Trophoblast cell (in vitro differentiated cells and primary cell): ENCODE measurements around the gene ZKSCAN3. TPM values are rescaled to one million over a fixed set of nuclear protein-coding genes. Genes with fewer than 3 reads are reported as not detected.
A peak's percentile ranks its signal among the peaks of the same experiment; 100 is the strongest.
"Not testable (repeated sequence)": the region's sequence is repeated elsewhere in the genome, so short reads cannot be mapped to it uniquely, and the experiment has no call there.

Source experiments
- DNase-seq, 2 donors: peaks; one replicate each; pipeline ENCODE4 v3.0.0-alpha.2; 2016
- H2AFZ ChIP-seq: 2 replicates; pipeline ENCODE4 v1.6.1; 2013; ENCODE audit warnings: low read length, moderate library complexity, mild to moderate bottlenecking; ENCODE audit not compliant: insufficient read depth, poor library complexity
- H2AK5ac ChIP-seq: 2 replicates; pipeline ENCODE4 v1.6.1; 2013; ENCODE audit warnings: mild to moderate bottlenecking, low read length
- H2BK120ac ChIP-seq: 2 replicates; pipeline ENCODE4 v1.6.1; 2013; ENCODE audit warnings: low read length, mild to moderate bottlenecking, moderate library complexity; ENCODE audit not compliant: insufficient read depth, poor library complexity
- H2BK12ac ChIP-seq: 2 replicates; pipeline ENCODE4 v1.6.1; 2013; ENCODE audit warnings: mild to moderate bottlenecking, low read length, moderate library complexity
- H2BK5ac ChIP-seq: 2 replicates; pipeline ENCODE4 v1.6.1; 2013; ENCODE audit warnings: low read length, low read depth, moderate library complexity, mild to moderate bottlenecking; ENCODE audit not compliant: poor library complexity
- H3K14ac ChIP-seq: 2 replicates; pipeline ENCODE4 v1.6.1; 2013; ENCODE audit warnings: mild to moderate bottlenecking, low read length
- H3K18ac ChIP-seq: 2 replicates; pipeline ENCODE4 v1.6.1; 2013; ENCODE audit warnings: mild to moderate bottlenecking, low read length
- H3K23ac ChIP-seq: 2 replicates; pipeline ENCODE4 v1.6.1; 2013; ENCODE audit warnings: low read length
- H3K27ac ChIP-seq: 2 replicates; pipeline ENCODE4 v1.5.1; 2013; ENCODE audit warnings: low read depth, mild to moderate bottlenecking, inconsistent platforms, low read length, moderate library complexity
- H3K27me3 ChIP-seq: 2 replicates; pipeline ENCODE4 v1.6.1; 2013; ENCODE audit warnings: inconsistent platforms, mild to moderate bottlenecking, low read length, moderate library complexity; ENCODE audit not compliant: insufficient read depth
- H3K36me3 ChIP-seq, 2 experiments: 1 replicate in 1 of 2; 2 replicates in 1 of 2; pipeline ENCODE4 v1.6.1; 2013; ENCODE audit warnings: low read length in 2 of 2, mild to moderate bottlenecking in 2 of 2, moderate library complexity in 1 of 2; ENCODE audit not compliant: insufficient read depth in 2 of 2, control insufficient read depth in 1 of 2
- H3K4ac ChIP-seq: 2 replicates; pipeline ENCODE4 v1.6.1; 2013; ENCODE audit warnings: low read depth, mild to moderate bottlenecking, low read length, moderate library complexity
- H3K4me1 ChIP-seq, 2 experiments: 1 replicate in 1 of 2; 2 replicates in 1 of 2; pipeline ENCODE4 v1.6.1; 2013; ENCODE audit warnings: low read length in 2 of 2, mild to moderate bottlenecking in 2 of 2, moderate library complexity in 1 of 2; ENCODE audit not compliant: insufficient read depth in 2 of 2, control insufficient read depth in 1 of 2
- H3K4me2 ChIP-seq: 2 replicates; pipeline ENCODE4 v1.6.1; 2013; ENCODE audit warnings: inconsistent platforms, mild to moderate bottlenecking, low read length, moderate library complexity
- H3K4me3 ChIP-seq: 2 replicates; pipeline ENCODE4 v1.5.1; 2013; ENCODE audit warnings: mild to moderate bottlenecking, low read depth, low read length, inconsistent platforms
- H3K79me1 ChIP-seq: one replicate; pipeline ENCODE4 v1.6.1; 2013; ENCODE audit warnings: low read length
- H3K79me2 ChIP-seq: 2 replicates; pipeline ENCODE4 v1.6.1; 2013; ENCODE audit warnings: low read length, mild to moderate bottlenecking; ENCODE audit not compliant: control insufficient read depth, insufficient read depth, poor library complexity
- H3K9ac ChIP-seq: 2 replicates; pipeline ENCODE4 v1.6.1; 2013; ENCODE audit warnings: mild to moderate bottlenecking, low read length
- H3K9me3 ChIP-seq: 2 replicates; pipeline ENCODE4 v1.6.1; 2013; ENCODE audit warnings: low read depth, mild to moderate bottlenecking, control low read depth, inconsistent platforms, low read length; ENCODE audit not compliant: insufficient read depth
- H4K12ac ChIP-seq: 2 replicates; pipeline ENCODE4 v1.6.1; 2013; ENCODE audit warnings: low read depth, mild to moderate bottlenecking, low read length, moderate library complexity
- H4K8ac ChIP-seq: 2 replicates; pipeline ENCODE4 v1.6.1; 2013; ENCODE audit warnings: low read depth, mild to moderate bottlenecking, low read length, moderate library complexity
- H4K91ac ChIP-seq: one replicate; pipeline ENCODE4 v1.6.1; 2013; ENCODE audit warnings: low read depth, mild to moderate bottlenecking, low read length, moderate library complexity
- WGBS: extraction: QIAGEN DNeasy Blood & Tissue Kit; methylation state at CpG from one replicate; pipeline ENCODE4 v1.1.7; 2013; ENCODE audit warnings: missing lambda C conversion rate; ENCODE audit not compliant: insufficient read length, insufficient coverage; ENCODE audit errors: extremely low coverage; 5-methylcytosine and 5-hydroxymethylcytosine counted together
- polyA plus RNA-seq: library from polyadenylated mRNA; stranded (reverse); fragments of 200-250 nt; gene quantifications from 2 replicates; pipeline ENCODE4 v1.2.3, GENCODE V29; 2013

Gene ZKSCAN3
- 3.1 and 3.3 TPM in 2 replicates for polyA plus RNA-seq

DNA sequence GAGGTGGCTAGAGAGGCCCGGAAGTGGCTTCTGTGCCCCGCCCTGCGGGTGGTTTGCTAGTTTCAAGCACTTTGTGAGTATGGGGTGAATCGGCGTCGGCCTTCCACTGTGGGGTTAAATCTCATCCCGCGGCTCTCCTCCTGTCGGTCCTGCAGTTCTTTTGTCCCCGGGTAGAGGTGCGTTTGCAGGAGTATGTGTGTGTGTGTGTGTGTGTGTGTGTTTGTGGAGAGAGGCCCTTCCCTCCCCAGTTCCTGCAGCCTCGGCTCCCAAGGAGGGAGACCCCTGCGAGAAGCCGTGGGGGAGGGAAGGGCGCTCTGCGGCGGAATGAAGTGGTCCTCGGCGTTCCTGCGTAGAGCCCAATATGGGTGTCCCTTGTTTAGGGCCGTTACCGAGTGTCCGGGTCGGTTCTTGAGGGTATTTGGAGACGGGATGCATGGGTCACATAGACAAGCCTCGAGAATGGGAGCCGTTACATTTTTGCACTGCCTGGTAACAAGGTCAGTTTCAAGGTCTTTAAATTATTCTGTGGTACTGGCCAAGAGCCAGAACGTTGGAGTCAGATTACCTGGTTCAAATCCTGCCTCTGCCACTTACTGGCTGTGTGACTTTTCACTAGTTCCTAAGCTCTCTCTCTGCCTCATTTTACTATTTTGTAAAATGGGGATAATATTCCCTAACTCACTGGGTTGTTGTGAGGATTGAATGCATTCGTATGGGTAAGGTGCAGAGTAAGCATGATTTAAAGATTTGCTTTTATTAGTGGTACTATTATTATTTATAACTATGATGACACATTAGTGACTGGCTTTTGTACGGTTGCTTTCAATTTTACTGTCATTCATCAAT lies at the start of gene ZKSCAN3:
TSS of gene ZKSCAN3 (plus strand) at position 56 of the 846 bp plus-strand sequence. CDS start 9,640 bp downstream, outside the sequence.
- Histone ChIP-seq H3K36me3 (peaks cover 0 to 5% of the 10 kb centered on the region in 2 experiments), H3K27me3 (no peaks in the 10 kb centered on the region), H4K8ac (peak within 1 kb of the TSS; percentile 92), H2BK5ac (no peak within 1 kb of the TSS), H3K27ac (peak within 1 kb of the TSS; percentile 48), H3K9me3 (peaks cover 3% of the 10 kb centered on the region), H3K18ac (peak within 1 kb of the TSS; percentile 81), H3K79me1 (peaks cover 5% of the 10 kb centered on the region), H3K4me2 (peak within 1 kb of the TSS; percentile 65), H3K9ac (peak within 1 kb of the TSS; percentile 81), H2AK5ac (peak within 1 kb of the TSS; percentile 52), H3K4me3 (peak within 1 kb of the TSS; percentile 92), H3K79me2 (peaks cover 4% of the 10 kb centered on the region), H3K14ac (peak within 1 kb of the TSS; percentile 63), H3K23ac (no peak within 1 kb of the TSS), H2BK120ac (peak within 1 kb of the TSS; percentile 56), H2BK12ac (no peak within 1 kb of the TSS), H3K4me1 (peaks cover 0 to 3% of the 10 kb centered on the region in 2 experiments), H3K4ac (peak within 1 kb of the TSS; percentile 86), H4K91ac (peak within 1 kb of the TSS; percentile 36), H4K12ac (peak within 1 kb of the TSS; percentile 79), H2AFZ (peak within 1 kb of the TSS; percentile 97)
- no CpG with 5 or more reads among the region's 30 CpGs for WGBS
- peak; percentile 70 to 79 for DNase-seq

DNA sequence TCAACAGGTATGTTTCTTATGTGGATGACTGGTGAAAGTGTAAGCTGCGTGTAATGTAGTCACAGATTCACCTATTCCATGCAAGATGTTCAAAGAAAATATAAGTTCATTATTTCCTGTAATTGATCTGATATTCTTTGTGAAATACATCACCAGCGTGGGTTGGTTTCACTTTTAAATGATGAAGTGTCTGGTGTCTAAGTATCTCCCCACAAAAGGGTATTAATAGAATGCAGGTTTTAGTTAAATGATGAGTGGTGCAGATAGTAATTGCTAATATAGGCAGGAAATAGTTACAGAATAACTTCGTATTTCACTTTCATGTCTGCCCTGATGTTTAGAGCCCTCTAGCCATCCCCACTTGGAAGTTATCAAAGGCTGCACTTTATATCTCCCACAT lies 46.2 kb upstream of the ZKSCAN3 start:
- no peak overlapping the region for H3K23ac ChIP-seq
- H2BK120ac ChIP-seq = no peak overlapping the region
- H3K36me3 ChIP-seq = peaks cover 3 to 7% of the 10 kb centered on the region in 2 experiments
- H2BK5ac ChIP-seq = no peak overlapping the region
- no peak overlapping the region for H3K9ac ChIP-seq
- H4K91ac ChIP-seq = no peak overlapping the region
- no peaks in the 10 kb centered on the region for H3K27me3 ChIP-seq
- H3K27ac ChIP-seq = no peak overlapping the region
- no peaks in the 10 kb centered on the region for H3K4me1 ChIP-seq
- no peaks in the 10 kb centered on the region for H3K9me3 ChIP-seq
- H3K4ac ChIP-seq = no peak overlapping the region
- no peak overlapping the region for H3K18ac ChIP-seq
- no peak overlapping the region for H4K12ac ChIP-seq
- H3K79me1 ChIP-seq = no peaks in the 10 kb centered on the region
- H2AK5ac ChIP-seq = no peak overlapping the region
- H3K79me2 ChIP-seq = no peaks in the 10 kb centered on the region
- no peak overlapping the region for H3K4me3 ChIP-seq
- H3K14ac ChIP-seq = no peak overlapping the region
- H2AFZ ChIP-seq = no peak overlapping the region
- WGBS = no CpG with 5 or more reads among the region's 3 CpGs
- H4K8ac ChIP-seq = no peak overlapping the region
- DNase-seq = no peak
- H3K4me2 ChIP-seq = no peak overlapping the region
- no peak overlapping the region for H2BK12ac ChIP-seq

GRCh38 chr6:28306363-28306762 lies 43.4 kb upstream of the ZKSCAN3 start:
- H3K23ac ChIP-seq, DNase-seq, H3K9ac ChIP-seq, H3K79me1 ChIP-seq, H3K27me3 ChIP-seq, H2BK120ac ChIP-seq, H3K18ac ChIP-seq, H3K14ac ChIP-seq, H3K27ac ChIP-seq, H3K4me3 ChIP-seq, H4K8ac ChIP-seq, H4K12ac ChIP-seq, H2BK12ac ChIP-seq, H2AFZ ChIP-seq, H3K79me2 ChIP-seq, H3K4ac ChIP-seq, H3K4me2 ChIP-seq, H2AK5ac ChIP-seq, H3K9me3 ChIP-seq, H2BK5ac ChIP-seq, H3K4me1 ChIP-seq, H3K36me3 ChIP-seq, H4K91ac ChIP-seq: not testable (repeated sequence)

DNA sequence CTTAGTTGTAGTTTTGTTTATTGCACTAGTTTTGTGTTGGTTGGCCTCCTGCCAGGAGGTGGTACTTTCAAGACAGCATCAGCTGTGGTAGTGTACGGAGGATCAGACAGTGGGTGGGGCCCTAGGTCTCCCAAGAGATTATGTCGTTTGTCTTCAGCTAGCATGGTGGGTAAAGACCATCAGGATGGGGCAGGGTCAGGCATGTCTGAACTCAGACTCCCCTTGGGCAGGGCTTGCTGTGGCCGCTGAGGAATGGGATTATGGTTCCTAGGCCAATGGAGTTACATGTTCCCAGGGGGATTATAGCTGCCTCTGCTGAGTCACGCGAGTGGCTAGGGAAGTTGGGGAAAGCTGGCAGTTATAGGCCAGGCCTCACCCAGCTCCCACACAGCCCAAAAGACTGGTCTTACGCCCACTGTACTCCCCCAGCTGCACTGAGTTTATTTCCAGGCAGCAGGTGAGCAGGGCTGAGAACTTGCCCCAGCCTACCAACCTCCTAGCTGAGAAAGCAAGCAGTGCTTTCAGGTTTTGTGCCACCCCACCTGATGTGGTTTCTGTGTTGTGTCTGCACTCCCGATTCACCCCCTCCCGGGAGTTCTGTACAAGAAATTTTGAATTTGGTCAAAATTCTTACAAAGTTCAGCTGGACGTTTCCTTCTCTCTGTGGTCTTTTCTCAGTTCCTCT lies 38.5 kb upstream of the ZKSCAN3 start:
- no peak overlapping the region for H2BK12ac ChIP-seq
- H3K14ac ChIP-seq = no peak overlapping the region
- H3K4ac ChIP-seq = no peak overlapping the region
- H3K9ac ChIP-seq = no peak overlapping the region
- no peak overlapping the region for H2BK5ac ChIP-seq
- H3K9me3 ChIP-seq = peaks cover 4% of the 10 kb centered on the region
- no peak overlapping the region for H4K12ac ChIP-seq
- WGBS = no CpG with 5 or more reads among the region's 9 CpGs
- H2AK5ac ChIP-seq = no peak overlapping the region
- no peaks in the 10 kb centered on the region for H3K4me1 ChIP-seq
- no peaks in the 10 kb centered on the region for H3K79me1 ChIP-seq
- no peak overlapping the region for H4K8ac ChIP-seq
- H3K27ac ChIP-seq = no peak overlapping the region
- no peak overlapping the region for H2AFZ ChIP-seq
- H3K18ac ChIP-seq = no peak overlapping the region
- no peaks in the 10 kb centered on the region for H3K36me3 ChIP-seq
- H4K91ac ChIP-seq = no peak overlapping the region
- no peak overlapping the region for H3K23ac ChIP-seq
- no peak overlapping the region for H3K4me3 ChIP-seq
- no peak overlapping the region for H3K4me2 ChIP-seq
- DNase-seq = no peak
- no peaks in the 10 kb centered on the region for H3K27me3 ChIP-seq
- H2BK120ac ChIP-seq = no peak overlapping the region
- no peaks in the 10 kb centered on the region for H3K79me2 ChIP-seq
